Measurements from ENCODE around the gene INSRR. TPM values are rescaled to one million over a fixed set of nuclear protein-coding genes. Genes with fewer than 3 reads are reported as not detected.

INSRR gene
- total RNA-seq, 1 donor from 2014 or later: 0.07 TPM

DNA sequence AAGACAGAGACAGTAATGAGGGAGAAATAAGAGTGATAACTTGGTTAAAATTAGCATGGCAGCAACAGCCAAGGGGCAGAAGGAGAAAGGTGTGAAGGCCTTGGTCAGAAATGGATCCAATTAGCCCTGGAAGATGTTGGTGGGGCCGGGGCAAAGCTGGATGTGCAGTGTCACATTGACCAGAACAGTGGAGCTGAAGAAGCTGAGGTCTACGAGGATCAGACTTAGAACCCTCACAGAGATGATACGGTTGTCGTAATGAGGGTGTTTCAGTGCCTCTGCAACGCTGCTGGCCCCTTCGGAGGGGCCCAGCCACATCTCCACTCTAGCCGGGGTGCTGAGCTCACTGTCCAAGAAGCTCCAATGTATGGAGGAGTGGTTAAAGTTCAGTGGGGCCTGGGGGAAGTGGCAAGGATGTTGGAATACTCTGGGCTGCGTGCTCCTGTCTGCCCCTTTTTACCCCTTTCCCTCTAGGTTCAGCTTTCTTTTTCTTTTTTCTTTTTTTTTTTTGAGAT is 56.4 kb downstream of the INSRR start:
- no peak overlapping the region for H3K27ac Mint-ChIP-seq (ENCODE audit: unreplicated experiment)
- no peak overlapping the region for H3K4me3 Mint-ChIP-seq
- DNase-seq (ENCODE audit: low read depth, low spot score): no peak
- H3K27me3 Mint-ChIP-seq (ENCODE audit: low read depth): no peaks in the 10 kb centered on the region
- no peaks in the 10 kb centered on the region for H3K4me1 Mint-ChIP-seq
- TF ChIP-seq, protein P1, sequence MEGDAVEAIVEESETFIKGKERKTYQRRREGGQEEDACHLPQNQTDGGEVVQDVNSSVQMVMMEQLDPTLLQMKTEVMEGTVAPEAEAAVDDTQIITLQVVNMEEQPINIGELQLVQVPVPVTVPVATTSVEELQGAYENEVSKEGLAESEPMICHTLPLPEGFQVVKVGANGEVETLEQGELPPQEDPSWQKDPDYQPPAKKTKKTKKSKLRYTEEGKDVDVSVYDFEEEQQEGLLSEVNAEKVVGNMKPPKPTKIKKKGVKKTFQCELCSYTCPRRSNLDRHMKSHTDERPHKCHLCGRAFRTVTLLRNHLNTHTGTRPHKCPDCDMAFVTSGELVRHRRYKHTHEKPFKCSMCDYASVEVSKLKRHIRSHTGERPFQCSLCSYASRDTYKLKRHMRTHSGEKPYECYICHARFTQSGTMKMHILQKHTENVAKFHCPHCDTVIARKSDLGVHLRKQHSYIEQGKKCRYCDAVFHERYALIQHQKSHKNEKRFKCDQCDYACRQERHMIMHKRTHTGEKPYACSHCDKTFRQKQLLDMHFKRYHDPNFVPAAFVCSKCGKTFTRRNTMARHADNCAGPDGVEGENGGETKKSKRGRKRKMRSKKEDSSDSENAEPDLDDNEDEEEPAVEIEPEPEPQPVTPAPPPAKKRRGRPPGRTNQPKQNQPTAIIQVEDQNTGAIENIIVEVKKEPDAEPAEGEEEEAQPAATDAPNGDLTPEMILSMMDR (conservative IDR thresholded peaks at IDR 0.05): no peak
- H3K9me3 Mint-ChIP-seq: no peaks in the 10 kb centered on the region
- H3K36me3 Mint-ChIP-seq (ENCODE audit: low read depth): peaks cover 4% of the 10 kb centered on the region

DNA sequence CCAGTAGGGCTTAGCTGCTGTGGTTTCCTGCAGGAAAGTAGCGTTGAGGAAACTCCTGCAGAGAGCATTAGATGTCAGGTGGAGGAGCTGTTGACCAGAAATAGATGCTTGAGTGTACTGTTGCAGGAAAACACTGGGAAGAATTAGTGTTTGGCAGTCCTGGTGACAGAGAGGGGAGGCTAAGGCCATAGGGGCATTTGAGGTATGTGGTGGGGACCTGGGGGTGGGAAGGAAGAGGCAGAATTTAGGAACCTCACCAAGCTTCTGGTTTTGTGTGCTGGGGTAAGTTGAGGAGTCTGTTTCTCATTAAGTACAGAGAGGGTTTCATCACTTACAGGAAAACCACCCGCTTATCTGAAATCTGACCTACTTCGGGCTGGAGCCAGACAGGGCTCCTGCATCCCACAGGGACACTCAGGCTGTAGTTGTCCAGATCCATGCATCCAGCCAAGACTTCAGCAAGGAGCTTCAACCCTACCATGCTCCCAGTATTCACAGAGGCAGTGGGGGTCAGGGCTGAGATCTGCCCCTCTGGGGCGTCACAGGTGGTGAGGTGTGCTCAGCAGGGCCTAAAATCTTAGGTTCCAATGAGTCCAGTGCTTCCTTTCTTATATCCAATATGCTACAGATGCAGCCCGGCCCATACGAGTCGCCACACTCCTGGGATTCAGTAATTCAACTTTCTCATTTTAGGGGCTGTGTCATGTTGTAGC is 57.4 kb downstream of the INSRR start:
- Mint-ChIP-seq H3K27ac (ENCODE audit: unreplicated experiment) (peak overlapping the region; percentile 58), H3K4me1 (no peaks in the 10 kb centered on the region), H3K4me3 (no peak overlapping the region)

DNA sequence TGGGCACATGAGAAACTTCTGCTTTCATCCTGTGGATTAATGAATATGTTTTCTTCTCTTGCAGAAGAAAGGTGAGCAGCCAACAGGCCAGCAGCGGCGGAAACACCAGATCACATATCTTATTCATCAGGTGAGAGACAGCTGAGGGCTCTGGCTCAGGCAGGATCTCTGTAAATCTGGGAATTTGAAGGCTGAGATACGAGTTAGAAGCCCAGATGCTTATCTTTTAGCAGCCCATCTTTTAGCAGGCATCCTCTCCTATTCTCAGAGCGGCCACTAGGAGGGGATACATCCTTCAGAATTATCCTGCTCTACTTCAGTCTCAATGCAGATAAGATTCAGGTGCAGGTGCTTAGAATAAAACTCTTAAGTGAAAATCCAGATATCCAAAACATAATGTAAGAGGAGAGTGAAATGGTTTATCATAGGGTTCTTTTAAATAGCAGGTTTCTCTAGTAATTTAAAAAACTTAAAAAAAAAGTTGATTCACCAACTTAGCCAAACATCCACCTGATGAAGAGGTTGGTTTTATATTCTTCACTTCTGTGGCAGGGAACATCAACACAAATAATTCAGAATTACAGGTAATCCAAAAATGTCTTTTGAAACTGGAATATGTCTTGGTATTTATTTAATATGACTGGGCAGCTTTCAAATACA is 61.6 kb downstream of the INSRR start:
- TF ChIP-seq, protein P1 (conservative IDR thresholded peaks at IDR 0.05): peak; percentile 86
- no peak overlapping the region for H3K4me3 Mint-ChIP-seq
- DNase-seq (ENCODE audit: low read depth, low spot score): peak; percentile 45
- no peaks in the 10 kb centered on the region for H3K27me3 Mint-ChIP-seq (ENCODE audit: low read depth)
- no peak overlapping the region for H3K27ac Mint-ChIP-seq (ENCODE audit: unreplicated experiment)
- peaks cover 7% of the 10 kb centered on the region for H3K4me1 Mint-ChIP-seq
- peaks cover 14% of the 10 kb centered on the region for H3K36me3 Mint-ChIP-seq (ENCODE audit: low read depth)
- H3K9me3 Mint-ChIP-seq: no peaks in the 10 kb centered on the region

More for the DNA sequence above, 57.4 kb downstream of the INSRR start:
- Mint-ChIP-seq H3K27me3 (ENCODE audit: low read depth) (no peaks in the 10 kb centered on the region), H3K9me3 (no peaks in the 10 kb centered on the region), H3K36me3 (ENCODE audit: low read depth) (peaks cover 4% of the 10 kb centered on the region)
- TF ChIP-seq, protein P1 (conservative IDR thresholded peaks at IDR 0.05): no peak
- DNase-seq (ENCODE audit: low read depth, low spot score): no peak

DNA sequence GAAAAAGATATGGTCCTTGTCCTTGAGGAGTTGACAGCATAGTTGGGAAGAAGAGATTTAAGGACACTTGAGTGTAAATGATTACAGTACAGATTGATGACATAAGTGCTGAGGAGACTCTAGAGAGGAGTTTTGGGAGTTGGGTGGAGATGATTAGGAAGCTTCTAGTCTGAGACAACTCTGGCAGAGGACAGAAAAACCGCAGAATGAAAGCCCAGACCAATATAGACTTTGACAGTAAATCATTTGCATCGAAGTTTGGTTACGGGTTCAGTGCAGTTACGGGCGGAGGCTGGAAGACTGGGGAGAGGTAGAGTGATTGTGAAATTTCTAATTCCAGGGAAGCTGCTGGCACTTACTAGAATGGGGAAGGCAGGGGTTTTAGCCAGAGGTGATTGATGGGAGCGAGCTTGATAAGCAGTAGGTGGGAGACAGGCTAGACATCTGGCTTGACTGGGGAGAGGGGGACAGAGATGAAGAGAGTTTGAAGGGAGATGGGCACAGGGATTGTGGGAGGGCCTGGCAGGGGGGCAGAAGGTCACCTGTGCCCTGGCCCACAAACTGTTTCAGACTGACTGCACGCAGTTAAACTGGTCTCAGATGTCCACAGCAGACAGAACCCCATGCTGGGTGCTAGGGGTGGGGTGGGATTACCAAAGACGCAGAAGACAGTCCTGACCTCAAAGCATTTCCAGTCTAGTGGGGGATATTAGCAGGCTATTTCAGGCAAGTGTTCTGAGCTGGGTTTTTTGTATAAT is 62.4 kb downstream of the INSRR start:
- peaks cover 17% of the 10 kb centered on the region for H3K36me3 Mint-ChIP-seq (ENCODE audit: low read depth)
- TF ChIP-seq, protein P1 (conservative IDR thresholded peaks at IDR 0.05): no peak
- H3K27ac Mint-ChIP-seq (ENCODE audit: unreplicated experiment): no peak overlapping the region
- DNase-seq (ENCODE audit: low read depth, low spot score): no peak
- H3K9me3 Mint-ChIP-seq: no peaks in the 10 kb centered on the region
- H3K4me3 Mint-ChIP-seq: no peak overlapping the region
- H3K4me1 Mint-ChIP-seq: peaks cover 7% of the 10 kb centered on the region
- H3K27me3 Mint-ChIP-seq (ENCODE audit: low read depth): no peaks in the 10 kb centered on the region

DNA sequence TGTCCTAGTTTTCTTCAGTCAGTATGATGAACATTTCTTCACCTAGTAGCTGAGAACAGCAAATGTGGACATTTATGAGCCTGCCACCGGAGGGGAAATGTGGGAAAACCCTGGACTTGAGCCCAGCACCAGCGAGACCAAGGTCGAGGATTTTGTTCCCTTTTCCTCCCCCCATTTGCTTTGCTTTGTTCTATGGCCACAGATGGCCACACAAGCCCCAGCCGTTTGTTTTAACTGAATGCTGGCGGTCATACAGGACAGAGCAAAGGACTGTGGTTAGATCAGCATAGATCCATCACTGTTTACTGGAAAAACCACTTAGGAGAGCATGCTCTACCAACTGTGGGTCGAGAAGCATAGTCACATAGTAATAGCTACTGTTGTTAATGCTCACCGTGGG is 63.1 kb downstream of the INSRR start:
- Mint-ChIP-seq H3K4me3 (no peak overlapping the region), H3K27ac (ENCODE audit: unreplicated experiment) (no peak overlapping the region), H3K27me3 (ENCODE audit: low read depth) (no peaks in the 10 kb centered on the region), H3K36me3 (ENCODE audit: low read depth) (peaks cover 14% of the 10 kb centered on the region), H3K9me3 (no peaks in the 10 kb centered on the region), H3K4me1 (peaks cover 7% of the 10 kb centered on the region)
- DNase-seq (ENCODE audit: low read depth, low spot score): no peak
- TF ChIP-seq, protein P1 (conservative IDR thresholded peaks at IDR 0.05): no peak

All from neural crest cell (in vitro differentiated cells).